22Rv1 (cell line): ENCODE data around the gene CDIP1.

Experiments used
- ZFX ChIP-seq: fragments of 450-650 bp; IDR thresholded peaks from 2 replicates; pipeline ENCODE4 v1.6.1; 2017; ENCODE audit warnings: antibody characterized with exemption, borderline replicate concordance
- TF ChIP-seq, protein P1 (sequence below): fragments of 450-650 bp; IDR thresholded peaks from 2 replicates; pipeline ENCODE4 v1.5.1; 2017; ENCODE audit warnings: mild to moderate bottlenecking

GRCh38 chr16:4475880-4476788, 62.4 kb downstream of the CDIP1 start, which contains the start of gene HMOX2:
- TF ChIP-seq, protein P1, sequence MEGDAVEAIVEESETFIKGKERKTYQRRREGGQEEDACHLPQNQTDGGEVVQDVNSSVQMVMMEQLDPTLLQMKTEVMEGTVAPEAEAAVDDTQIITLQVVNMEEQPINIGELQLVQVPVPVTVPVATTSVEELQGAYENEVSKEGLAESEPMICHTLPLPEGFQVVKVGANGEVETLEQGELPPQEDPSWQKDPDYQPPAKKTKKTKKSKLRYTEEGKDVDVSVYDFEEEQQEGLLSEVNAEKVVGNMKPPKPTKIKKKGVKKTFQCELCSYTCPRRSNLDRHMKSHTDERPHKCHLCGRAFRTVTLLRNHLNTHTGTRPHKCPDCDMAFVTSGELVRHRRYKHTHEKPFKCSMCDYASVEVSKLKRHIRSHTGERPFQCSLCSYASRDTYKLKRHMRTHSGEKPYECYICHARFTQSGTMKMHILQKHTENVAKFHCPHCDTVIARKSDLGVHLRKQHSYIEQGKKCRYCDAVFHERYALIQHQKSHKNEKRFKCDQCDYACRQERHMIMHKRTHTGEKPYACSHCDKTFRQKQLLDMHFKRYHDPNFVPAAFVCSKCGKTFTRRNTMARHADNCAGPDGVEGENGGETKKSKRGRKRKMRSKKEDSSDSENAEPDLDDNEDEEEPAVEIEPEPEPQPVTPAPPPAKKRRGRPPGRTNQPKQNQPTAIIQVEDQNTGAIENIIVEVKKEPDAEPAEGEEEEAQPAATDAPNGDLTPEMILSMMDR = peak; percentile 78
- TF ChIP-seq ZFX = no peak
